Mesendoderm (in vitro differentiated cells): Measurements from ENCODE around the gene HAS3.

Experiments
- DNase-seq: peaks from one replicate; pipeline ENCODE4 v3.0.0; 2013
- H2AK5ac ChIP-seq: 2 replicates; pipeline ENCODE4 v1.6.1; 2013; ENCODE audit warnings: low read length, inconsistent platforms
- H2BK120ac ChIP-seq: 2 replicates; pipeline ENCODE4 v1.6.1; 2013; ENCODE audit warnings: low read depth, mild to moderate bottlenecking, low read length, moderate library complexity, mixed read lengths
- H2BK15ac ChIP-seq: replicated peaks from 2 replicates; pipeline ENCODE4 v1.6.1; 2013; ENCODE audit warnings: low read depth, mild to moderate bottlenecking, moderate library complexity
- H2BK5ac ChIP-seq: 2 replicates; pipeline ENCODE4 v1.6.1; 2013; ENCODE audit warnings: low read length, inconsistent platforms
- H3K18ac ChIP-seq: 2 replicates; pipeline ENCODE4 v1.6.1; 2013; ENCODE audit warnings: mild to moderate bottlenecking, low read length, mixed read lengths
- H3K23ac ChIP-seq: one replicate; pipeline ENCODE4 v1.6.1; 2013; ENCODE audit warnings: low read length
- H3K27ac ChIP-seq: 2 replicates; pipeline ENCODE4 v1.5.1; 2013; ENCODE audit warnings: low read depth, mild to moderate bottlenecking, inconsistent platforms, low read length, moderate library complexity
- H3K27me3 ChIP-seq: 2 replicates; pipeline ENCODE4 v1.6.1; 2013; ENCODE audit warnings: low read length, control low read depth, mild to moderate bottlenecking, inconsistent platforms; ENCODE audit not compliant: insufficient read depth, poor library complexity
- H3K36me3 ChIP-seq: 2 replicates; pipeline ENCODE4 v1.6.1; 2013; ENCODE audit warnings: low read length, inconsistent platforms; ENCODE audit not compliant: control insufficient read depth, insufficient read depth
- H3K4ac ChIP-seq: one replicate; pipeline ENCODE4 v1.6.1; 2013; ENCODE audit warnings: low read depth, mild to moderate bottlenecking, low read length, moderate library complexity
- H3K4me1 ChIP-seq: 2 replicates; pipeline ENCODE4 v1.6.1; 2013; ENCODE audit warnings: low read depth, low read length, inconsistent platforms; ENCODE audit not compliant: control insufficient read depth
- H3K4me2 ChIP-seq: 2 replicates; pipeline ENCODE4 v1.6.1; 2013; ENCODE audit warnings: low read length
- H3K4me3 ChIP-seq: 2 replicates; pipeline ENCODE4 v1.5.1; 2013; ENCODE audit warnings: mild to moderate bottlenecking, low read length
- H3K56ac ChIP-seq: one replicate; pipeline ENCODE4 v1.6.1; 2013; ENCODE audit warnings: low read length
- H3K79me1 ChIP-seq: 2 replicates; pipeline ENCODE4 v1.6.1; 2013; ENCODE audit warnings: low read length, inconsistent platforms
- H3K79me2 ChIP-seq: 2 replicates; pipeline ENCODE4 v1.6.1; 2013; ENCODE audit warnings: mild to moderate bottlenecking, low read length; ENCODE audit not compliant: control insufficient read depth, insufficient read depth
- H3K9ac ChIP-seq: 2 replicates; pipeline ENCODE4 v1.6.1; 2013; ENCODE audit warnings: low read length, inconsistent platforms
- H4K5ac ChIP-seq: one replicate; pipeline ENCODE4 v1.6.1; 2013; ENCODE audit warnings: low read length
- H4K8ac ChIP-seq: one replicate; pipeline ENCODE4 v1.6.1; 2013; ENCODE audit warnings: low read depth, mild to moderate bottlenecking, control low read depth, low read length, moderate library complexity
- WGBS: extraction: QIAGEN DNeasy Blood & Tissue Kit; methylation state at CpG from one replicate; pipeline ENCODE4 v1.1.7; 2013; ENCODE audit warnings: low lambda C conversion rate, missing lambda C conversion rate; ENCODE audit not compliant: insufficient coverage; ENCODE audit errors: extremely low coverage; 5-methylcytosine and 5-hydroxymethylcytosine counted together

Gene HAS3

GRCh38 chr16:69111876-69112230 lies 6.4 kb downstream of the HAS3 start:
- Histone ChIP-seq H3K56ac (no peak overlapping the region), H3K4me3 (no peak overlapping the region), H2BK5ac (no peak overlapping the region)

GRCh38 chr16:69112285-69113129 lies 7.1 kb downstream of the HAS3 start:
- no peak overlapping the region for H4K5ac ChIP-seq
- no peaks in the 10 kb centered on the region for H3K36me3 ChIP-seq

More at GRCh38 chr16:69111876-69112230, 6.4 kb downstream of the HAS3 start:
- H3K36me3 ChIP-seq: no peaks in the 10 kb centered on the region
- H3K79me2 ChIP-seq: peaks cover 8% of the 10 kb centered on the region
- no peak overlapping the region for H2AK5ac ChIP-seq
- H4K5ac ChIP-seq: no peak overlapping the region
- H4K8ac ChIP-seq: no peak overlapping the region
- H3K79me1 ChIP-seq: peaks cover 3% of the 10 kb centered on the region
- no peak overlapping the region for H3K18ac ChIP-seq
- no peak overlapping the region for H3K4me2 ChIP-seq
- no peak overlapping the region for H3K9ac ChIP-seq
- no peak overlapping the region for H3K27ac ChIP-seq
- H3K4me1 ChIP-seq: peaks cover 5% of the 10 kb centered on the region
- H3K4ac ChIP-seq: no peak overlapping the region
- no peaks in the 10 kb centered on the region for H3K27me3 ChIP-seq
- H2BK15ac ChIP-seq: no peak overlapping the region
- H3K23ac ChIP-seq: no peak overlapping the region
- no peak overlapping the region for H2BK120ac ChIP-seq
- no peak for DNase-seq
- no CpG with 5 or more reads among the region's 5 CpGs for WGBS

GRCh38 chr16:69113216-69113615 lies 7.8 kb downstream of the HAS3 start:
- Histone ChIP-seq H3K18ac (no peak overlapping the region), H4K5ac (no peak overlapping the region), H2AK5ac (no peak overlapping the region), H3K4me2 (no peak overlapping the region), H2BK15ac (no peak overlapping the region), H3K79me2 (peaks cover 4% of the 10 kb centered on the region), H3K27ac (no peak overlapping the region), H3K36me3 (no peaks in the 10 kb centered on the region), H2BK120ac (no peak overlapping the region), H2BK5ac (no peak overlapping the region), H3K23ac (no peak overlapping the region), H3K4me3 (no peak overlapping the region), H3K4ac (no peak overlapping the region), H3K27me3 (no peaks in the 10 kb centered on the region), H3K4me1 (peaks cover 2% of the 10 kb centered on the region), H3K56ac (no peak overlapping the region), H3K79me1 (peaks cover 5% of the 10 kb centered on the region), H3K9ac (no peak overlapping the region), H4K8ac (no peak overlapping the region)
- no CpG with 5 or more reads among the region's 7 CpGs for WGBS
- no peak for DNase-seq

More at GRCh38 chr16:69112285-69113129, 7.1 kb downstream of the HAS3 start:
- no peak overlapping the region for H2AK5ac ChIP-seq
- H4K8ac ChIP-seq: no peak overlapping the region
- H3K4me3 ChIP-seq: no peak overlapping the region
- peaks cover 4% of the 10 kb centered on the region for H3K79me2 ChIP-seq
- no peak overlapping the region for H3K27ac ChIP-seq
- peak overlapping the region; percentile 36 for H3K23ac ChIP-seq
- no CpG with 5 or more reads among the region's 6 CpGs for WGBS
- no peak overlapping the region for H3K4me2 ChIP-seq
- H2BK120ac ChIP-seq: no peak overlapping the region
- H3K4me1 ChIP-seq: peaks cover 5% of the 10 kb centered on the region
- DNase-seq: peak; percentile 78
- no peak overlapping the region for H2BK15ac ChIP-seq
- peaks cover 5% of the 10 kb centered on the region for H3K79me1 ChIP-seq
- no peak overlapping the region for H3K9ac ChIP-seq
- H3K56ac ChIP-seq: peak overlapping the region; percentile 42
- H3K27me3 ChIP-seq: no peaks in the 10 kb centered on the region
- no peak overlapping the region for H2BK5ac ChIP-seq
- no peak overlapping the region for H3K18ac ChIP-seq
- H3K4ac ChIP-seq: no peak overlapping the region

GRCh38 chr16:69114346-69114975 lies 9.0 kb downstream of the HAS3 start:
- no peak overlapping the region for H3K4ac ChIP-seq
- no peak overlapping the region for H2BK15ac ChIP-seq
- no peak overlapping the region for H3K23ac ChIP-seq
- H2BK5ac ChIP-seq: no peak overlapping the region
- H3K79me1 ChIP-seq: peaks cover 5% of the 10 kb centered on the region
- no peaks in the 10 kb centered on the region for H3K4me1 ChIP-seq
- WGBS: no CpG with 5 or more reads among the region's 25 CpGs
- no peak overlapping the region for H3K27ac ChIP-seq
- H4K8ac ChIP-seq: no peak overlapping the region
- H2BK120ac ChIP-seq: no peak overlapping the region
- no peak overlapping the region for H3K4me3 ChIP-seq
- DNase-seq: no peak
- H3K18ac ChIP-seq: no peak overlapping the region
- H3K4me2 ChIP-seq: no peak overlapping the region
- no peak overlapping the region for H2AK5ac ChIP-seq
- H3K79me2 ChIP-seq: no peaks in the 10 kb centered on the region
- H3K9ac ChIP-seq: no peak overlapping the region
- peaks cover 2% of the 10 kb centered on the region for H3K36me3 ChIP-seq
- no peak overlapping the region for H4K5ac ChIP-seq
- H3K27me3 ChIP-seq: no peaks in the 10 kb centered on the region
- H3K56ac ChIP-seq: no peak overlapping the region

- Histone ChIP-seq H2BK120ac (no peak overlapping the region), H4K8ac (no peak overlapping the region), H2BK15ac (no peak overlapping the region), H3K18ac (no peak overlapping the region), H4K5ac (no peak overlapping the region), H3K27me3 (no peaks in the 10 kb centered on the region), H2AK5ac (no peak overlapping the region), H3K27ac (no peak overlapping the region), H3K4me3 (no peak overlapping the region), H3K79me1 (peaks cover 5% of the 10 kb centered on the region), H3K4ac (no peak overlapping the region), H3K56ac (no peak overlapping the region), H3K79me2 (no peaks in the 10 kb centered on the region), H3K36me3 (peaks cover 2% of the 10 kb centered on the region), H3K4me2 (no peak overlapping the region), H3K23ac (no peak overlapping the region), H3K9ac (no peak overlapping the region), H2BK5ac (no peak overlapping the region), H3K4me1 (no peaks in the 10 kb centered on the region)
- no CpG with 5 or more reads among the region's 6 CpGs for WGBS
- DNase-seq: no peak
These were observed 9.5 kb downstream of the HAS3 start for GRCh38 chr16:69114976-69115355.
